ENCODE results near the gene C1QTNF8.
A peak's percentile ranks its signal among the peaks of the same experiment; 100 is the strongest.
"Not testable (repeated sequence)": the region's sequence is repeated elsewhere in the genome, so short reads cannot be mapped to it uniquely, and the experiment has no call there.

C1QTNF8 gene

DNA sequence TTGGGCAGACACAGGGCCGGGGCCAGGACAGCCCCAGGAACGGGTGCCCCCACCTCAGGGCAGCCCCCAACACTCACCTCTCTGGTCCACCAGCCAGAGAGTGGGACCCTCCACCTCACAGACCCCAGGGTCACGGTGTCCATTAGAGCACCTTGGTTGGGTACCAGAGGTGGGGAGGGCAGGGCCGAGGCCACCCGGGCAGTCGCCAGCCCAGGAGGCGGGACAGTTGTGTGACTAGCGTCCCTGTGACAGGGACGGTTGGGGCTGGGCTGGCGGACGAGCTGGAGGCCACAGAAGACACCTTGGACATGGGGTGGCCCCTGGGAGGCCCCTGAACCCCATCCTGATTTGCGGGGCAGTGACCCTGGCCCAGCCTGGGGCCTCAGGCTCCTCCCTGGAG is 11.7 kb upstream of the C1QTNF8 start:
- no peak for DNase-seq

DNA sequence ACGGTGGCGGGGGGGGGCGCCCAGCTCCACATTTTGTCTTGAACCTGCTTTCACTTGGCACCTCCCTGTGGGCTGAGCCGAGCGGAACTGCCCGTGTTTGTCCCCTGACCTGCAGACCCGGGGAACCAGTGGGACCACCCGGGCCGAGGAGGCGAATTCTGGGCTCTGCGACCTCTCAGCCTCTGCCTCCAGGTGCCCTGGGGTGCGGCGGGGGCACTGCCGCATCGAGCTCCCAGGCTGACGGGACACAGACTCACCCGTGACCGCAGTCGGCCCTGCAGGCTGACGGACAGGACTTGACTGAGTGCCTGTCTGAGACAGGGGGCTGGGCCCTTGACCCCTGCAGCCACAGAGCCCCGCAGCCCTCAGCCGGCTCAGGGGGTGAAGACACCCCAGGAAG is 11.1 kb upstream of the C1QTNF8 start:
- no peak for DNase-seq

DNA sequence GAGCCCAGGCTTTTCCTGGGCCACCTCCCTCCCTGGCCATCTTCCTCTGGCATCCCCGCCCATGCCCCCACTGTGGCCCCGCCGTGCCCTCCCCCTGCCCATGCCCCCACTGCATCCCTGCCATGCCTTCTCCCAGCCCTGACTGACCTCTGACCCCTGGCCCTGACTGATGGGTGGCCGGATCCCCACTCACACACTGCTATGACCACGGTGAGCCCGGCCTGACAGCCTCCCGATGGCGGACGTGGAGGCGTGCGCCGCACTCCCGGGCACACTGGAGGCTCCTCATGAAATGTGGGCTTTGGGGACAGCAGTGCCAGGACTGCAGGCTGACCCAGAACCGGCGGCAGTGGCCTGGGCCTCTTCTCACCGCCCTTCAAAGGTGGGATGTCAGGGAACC is 10.6 kb upstream of the C1QTNF8 start:
- DNase-seq: no peak

DNA sequence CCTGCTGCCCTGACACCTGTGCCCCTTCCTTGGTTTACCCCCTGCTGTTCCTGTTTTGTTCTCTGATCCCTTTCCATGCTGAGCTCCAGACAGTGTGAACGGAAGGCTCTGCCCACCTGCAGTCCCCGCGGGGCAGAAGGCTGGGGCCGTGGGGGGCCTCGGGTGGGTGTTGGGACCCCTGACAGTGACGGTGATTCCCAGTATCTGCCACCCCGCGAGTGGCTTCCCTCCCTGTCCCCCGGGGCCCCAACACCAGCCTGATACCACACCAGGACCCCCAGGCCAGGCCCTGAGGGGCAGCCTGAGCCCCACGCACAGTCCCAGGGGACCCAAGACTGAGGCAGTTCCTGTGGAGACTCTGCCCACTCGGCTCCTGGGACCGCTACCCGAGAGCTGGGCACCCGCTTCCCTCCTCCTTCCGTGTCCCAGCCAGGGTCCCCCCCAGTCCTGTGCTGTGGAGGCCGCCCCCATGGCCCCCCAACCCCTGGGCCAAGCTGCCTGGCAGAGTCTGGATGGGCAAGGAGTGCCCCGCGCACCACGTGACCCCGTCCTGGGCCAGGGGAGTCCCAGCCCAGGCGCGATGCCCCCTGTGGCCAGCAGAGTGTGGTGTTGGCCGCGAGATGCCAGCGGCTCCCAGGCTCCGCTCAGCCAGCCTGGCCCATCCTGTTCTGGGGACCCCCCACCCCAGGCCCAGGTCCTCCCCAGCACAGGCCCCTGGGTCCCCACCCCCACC is 10.0 kb upstream of the C1QTNF8 start:
- peak; percentile 83 for DNase-seq

DNA sequence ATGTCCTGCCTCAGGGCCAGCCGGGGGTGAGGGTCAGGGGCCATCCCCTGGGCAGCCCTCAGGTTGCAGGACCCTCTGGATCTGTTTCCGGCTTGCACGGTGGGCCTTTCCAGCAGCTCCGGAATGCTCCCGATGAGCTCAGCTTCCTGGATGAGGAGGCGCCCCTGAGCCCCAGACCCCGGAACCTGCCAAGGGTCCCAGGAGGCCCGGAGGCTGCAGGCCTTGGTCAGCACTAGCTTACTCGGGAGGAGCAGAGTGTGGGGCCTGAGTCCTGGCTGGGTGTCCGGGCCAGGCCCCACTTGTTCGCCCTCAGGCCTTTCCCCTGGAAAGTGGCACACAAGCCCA is 7.6 kb upstream of the C1QTNF8 start:
- no peak for DNase-seq

DNA sequence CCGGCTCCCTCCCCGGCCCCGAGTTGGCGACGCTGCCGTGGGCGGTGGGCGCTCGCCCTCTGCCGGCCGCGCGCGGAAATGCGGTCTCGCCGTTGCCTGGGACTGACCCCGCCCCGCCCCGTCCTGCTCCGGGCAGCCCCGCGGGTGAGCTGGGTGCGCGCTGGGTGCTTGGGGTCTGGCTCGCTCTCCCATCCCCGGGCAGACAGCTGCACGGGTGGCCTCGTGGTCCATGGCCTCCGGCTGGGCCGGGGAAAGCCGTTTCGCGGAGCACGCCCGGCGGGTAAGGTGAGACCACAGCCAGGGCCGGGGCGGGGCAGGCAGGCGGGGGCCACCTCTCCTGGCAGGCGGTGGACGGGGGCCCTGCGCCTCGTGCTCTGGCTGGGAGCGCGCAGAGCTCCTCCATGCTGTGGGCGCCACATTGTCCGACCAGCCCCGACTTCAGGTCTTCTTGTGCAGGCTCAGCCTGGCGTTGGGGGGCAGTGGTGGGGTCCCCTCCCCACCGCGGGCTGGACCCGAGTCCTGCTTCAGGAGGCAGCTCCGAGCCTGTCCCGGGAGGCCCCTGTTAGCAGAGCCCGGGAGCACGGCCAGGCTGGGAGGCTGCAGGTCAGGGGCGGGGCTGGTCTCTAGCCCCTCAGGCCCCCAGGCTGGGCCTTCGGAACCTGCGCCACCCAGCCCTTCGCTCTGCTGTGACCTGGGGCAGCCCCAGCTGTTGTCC is 7.0 kb upstream of the C1QTNF8 start:
- DNase-seq: peak; percentile 84

DNA sequence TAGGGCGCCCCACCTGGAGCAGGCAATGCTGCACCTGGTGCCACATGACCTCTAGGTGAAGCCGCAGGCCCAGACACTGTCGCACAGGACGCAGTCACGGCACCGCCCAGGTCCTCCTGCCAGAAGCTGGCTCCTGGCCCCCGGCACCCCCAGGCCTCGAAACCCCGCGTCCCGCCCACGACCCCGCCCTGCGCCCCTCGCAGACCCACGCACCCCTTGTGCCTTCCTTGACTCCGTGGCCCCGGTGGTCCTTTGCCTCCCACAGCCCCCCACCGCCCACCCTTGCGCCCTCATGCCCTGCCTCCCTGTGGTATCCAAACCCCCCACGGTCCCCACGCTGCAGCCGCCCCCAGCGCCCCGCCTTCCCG is 6.3 kb upstream of the C1QTNF8 start:
- no peak for DNase-seq

DNA sequence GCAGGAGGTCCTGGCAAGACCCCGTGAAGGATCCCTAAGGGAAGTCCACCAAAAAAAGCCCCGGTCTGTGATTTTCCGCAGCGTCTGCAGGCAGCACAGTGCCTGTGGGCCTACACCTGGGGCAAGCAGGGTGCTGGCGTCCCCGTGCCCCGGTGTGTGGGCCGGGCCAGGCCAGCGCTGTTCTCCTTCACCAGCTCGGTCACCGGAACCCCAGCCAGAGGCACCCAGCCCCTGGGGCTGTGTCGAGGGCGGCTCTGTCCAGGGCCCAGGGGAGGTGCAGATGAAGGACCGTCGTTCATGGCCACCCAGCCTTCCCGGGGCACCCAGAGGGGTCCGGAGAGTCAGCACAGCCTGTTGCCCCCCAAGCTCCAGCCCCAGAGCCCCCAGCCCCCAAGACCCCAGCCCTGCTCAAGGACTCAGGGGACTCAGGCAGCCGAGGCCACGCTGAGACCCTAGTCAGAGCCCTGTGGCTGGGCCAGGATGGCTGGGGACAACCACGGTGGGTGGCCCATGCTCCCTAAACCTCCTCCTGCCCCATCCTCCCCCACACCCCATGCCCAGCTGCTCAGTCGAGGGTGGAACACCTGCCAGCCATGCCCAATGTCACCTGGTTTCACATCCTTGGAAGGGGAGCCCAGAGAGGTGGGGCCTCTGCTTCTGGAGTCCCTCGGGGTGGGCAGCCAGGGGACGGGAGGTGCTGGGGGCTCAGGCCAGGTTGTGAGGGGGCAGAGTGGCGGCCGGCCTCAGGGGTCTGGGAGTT is 5.7 kb upstream of the C1QTNF8 start:
- no peak for DNase-seq

DNA sequence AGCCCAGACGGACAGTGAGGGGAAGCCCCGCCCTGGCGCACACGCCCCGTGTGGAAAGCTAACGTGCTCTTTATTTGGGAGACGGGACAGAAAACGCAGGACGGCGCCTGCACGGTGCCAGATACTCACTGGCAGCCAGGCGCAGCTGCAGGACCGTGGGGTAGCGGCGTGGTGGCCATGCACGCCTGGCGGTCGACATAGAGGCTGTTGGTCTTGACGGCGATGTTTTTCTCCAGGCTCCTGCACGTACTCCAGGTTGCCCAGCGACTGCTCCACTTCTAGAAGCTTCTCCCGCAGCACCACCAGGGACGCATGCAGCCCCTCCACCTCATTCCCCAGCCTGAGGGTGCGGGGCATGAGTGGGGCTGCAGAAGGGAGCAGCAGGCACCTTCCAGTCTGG is 5.1 kb upstream of the C1QTNF8 start:
- DNase-seq: no peak

DNA sequence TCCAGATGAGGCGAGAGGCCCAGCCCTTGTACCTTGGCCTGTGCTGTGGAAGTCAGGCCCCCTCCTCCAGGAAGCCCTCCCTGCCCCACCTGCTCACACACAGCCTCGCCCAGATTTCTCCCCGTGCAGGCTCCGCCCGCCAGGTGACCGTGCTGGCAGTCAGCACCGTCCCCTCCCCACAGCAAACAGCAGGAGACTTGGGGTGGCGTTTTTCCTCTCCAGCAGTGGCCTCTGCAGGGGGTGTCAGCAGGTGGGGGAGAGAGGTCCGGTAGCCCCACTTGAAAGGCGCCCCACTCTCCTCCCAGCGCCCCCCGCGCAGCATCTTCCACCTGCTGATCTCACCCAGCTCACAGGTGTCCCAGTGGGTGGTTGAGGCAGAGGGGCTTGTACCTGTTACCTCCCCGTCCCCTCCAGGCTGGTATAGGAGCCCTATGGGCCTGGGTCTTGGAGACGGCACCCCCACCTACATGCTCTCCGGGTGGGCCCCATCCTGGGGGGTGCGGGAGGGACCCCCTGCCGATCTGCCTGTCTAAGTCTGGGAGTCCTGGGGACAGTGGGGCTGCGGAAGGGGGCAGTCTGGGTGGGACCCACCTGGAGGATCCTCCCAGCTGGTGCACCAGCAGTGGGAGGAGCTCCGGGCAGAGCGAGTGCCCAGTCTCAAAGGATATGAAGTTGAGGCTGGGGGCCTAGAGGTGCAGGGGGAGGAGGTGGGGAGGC is 4.2 kb upstream of the C1QTNF8 start:
- no peak for DNase-seq

DNA sequence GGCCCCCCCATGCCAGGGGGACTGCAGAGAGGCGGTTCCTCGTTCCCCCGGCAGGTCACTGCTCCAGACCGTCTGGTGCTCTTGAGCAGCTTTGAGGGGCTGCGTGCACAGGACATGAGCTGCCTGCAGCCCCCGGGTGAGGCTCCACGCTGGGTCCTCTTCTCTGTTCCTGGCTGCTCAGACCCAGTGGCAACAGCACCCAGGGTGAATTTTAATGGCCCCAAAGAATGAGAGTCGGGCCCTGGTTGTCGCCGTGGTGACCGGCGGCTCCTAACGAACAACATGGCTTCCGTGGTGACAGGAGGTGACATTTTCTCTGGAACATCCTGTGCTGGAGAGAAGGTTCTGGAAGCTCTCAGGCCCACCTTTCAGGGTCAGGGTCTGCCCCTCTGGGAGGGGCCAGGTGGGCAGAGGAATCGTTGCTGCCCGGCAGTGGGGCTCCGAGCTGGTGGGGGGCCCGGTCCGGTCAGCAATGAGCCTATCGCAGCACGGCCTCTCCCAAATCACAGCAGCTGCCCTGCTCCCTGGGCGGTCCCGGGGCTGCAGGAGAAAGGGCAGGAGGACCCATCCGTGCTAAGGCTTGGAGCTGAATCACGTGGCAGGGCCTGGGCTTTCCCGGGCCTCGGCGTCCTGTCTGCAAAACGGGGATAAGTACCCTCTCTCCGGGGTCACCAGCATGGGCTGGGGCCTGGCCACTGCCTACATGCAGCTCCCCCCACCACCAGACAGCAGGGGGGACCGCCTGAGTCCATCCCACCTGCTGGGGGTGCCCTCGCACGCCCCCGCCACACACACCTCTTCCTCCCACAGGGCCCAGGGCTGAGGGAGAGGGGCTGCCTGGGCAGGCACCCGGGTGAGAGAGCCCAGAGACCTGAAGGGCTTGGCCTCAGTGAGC is 3.4 kb upstream of the C1QTNF8 start:
- DNase-seq: no peak

DNA sequence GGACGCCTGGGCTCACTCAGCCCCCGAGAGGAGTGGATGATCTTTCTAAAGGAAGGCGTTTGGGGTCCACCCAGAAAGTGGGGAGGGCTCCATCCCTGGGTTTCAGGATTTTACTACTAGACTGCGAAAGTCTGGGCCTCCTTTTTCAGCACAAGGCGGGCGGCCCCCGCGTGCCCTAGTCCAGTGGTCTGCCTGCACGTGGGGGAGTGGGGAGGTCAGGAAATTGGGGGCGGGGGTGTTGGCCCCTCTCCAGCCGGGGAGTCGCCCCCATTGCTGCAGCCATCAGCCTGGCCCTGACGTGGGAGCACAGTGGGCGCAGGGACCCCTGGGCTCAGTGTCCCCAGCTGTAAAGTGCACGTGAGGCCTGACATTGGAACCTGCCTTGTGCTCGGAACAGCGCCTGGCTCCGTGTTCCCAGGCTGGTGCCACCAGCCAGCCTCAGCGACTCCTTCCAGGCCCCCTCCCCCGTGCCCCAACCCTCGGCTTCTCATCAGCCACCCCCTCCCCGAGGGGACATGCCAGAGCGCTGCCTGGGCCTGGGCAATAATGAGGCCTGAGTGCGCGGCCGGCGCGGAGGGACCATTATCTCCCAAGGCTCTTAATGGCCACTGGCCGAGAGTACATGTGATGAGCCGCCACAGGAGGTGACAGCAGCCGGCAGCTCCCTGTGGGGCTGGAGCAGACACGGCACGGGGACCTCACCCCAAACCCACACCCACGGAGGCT is 2.4 kb upstream of the C1QTNF8 start:
- DNase-seq: no peak

DNA sequence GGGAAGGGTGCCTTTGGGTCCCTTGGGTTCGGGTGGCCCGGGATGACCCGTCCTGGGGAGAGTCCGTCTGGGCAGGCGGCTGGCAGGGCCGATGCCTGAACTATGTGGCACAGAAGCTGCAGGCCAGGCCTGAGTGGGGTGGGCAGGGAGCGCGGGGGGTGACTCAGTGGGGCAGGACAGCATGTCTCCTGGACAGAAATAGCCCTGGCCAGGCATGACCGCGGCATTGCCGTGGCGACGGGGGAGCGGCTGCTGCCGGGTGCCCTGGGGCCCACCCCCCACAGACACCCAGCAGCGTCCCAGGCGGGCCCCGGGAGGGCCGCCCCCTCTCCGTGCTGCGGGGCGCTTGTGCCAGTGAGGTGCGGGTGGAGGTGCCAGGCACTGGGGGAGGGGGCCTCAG is 1.8 kb upstream of the C1QTNF8 start:
- no peak for DNase-seq

DNA sequence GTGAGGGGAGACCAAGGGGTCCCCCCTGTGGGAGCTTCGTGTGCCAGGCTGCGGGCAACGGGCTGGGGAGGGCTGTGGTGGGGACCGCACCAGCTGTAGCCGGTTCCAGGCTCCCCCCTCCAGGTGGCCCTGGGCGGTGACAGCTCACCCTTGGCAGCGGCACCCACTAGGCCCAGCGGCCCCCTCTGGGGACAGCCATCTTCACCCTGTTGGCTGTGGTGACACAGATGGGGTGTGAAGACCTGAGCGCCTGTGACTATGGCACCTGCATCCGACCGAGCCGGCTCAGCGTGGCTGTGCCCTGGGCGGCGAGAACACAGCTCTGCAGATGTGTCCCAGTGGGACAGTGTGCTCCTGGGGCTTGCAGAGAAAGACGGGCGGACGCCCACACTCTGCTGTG is 1.1 kb upstream of the C1QTNF8 start:
- DNase-seq: no peak

DNA sequence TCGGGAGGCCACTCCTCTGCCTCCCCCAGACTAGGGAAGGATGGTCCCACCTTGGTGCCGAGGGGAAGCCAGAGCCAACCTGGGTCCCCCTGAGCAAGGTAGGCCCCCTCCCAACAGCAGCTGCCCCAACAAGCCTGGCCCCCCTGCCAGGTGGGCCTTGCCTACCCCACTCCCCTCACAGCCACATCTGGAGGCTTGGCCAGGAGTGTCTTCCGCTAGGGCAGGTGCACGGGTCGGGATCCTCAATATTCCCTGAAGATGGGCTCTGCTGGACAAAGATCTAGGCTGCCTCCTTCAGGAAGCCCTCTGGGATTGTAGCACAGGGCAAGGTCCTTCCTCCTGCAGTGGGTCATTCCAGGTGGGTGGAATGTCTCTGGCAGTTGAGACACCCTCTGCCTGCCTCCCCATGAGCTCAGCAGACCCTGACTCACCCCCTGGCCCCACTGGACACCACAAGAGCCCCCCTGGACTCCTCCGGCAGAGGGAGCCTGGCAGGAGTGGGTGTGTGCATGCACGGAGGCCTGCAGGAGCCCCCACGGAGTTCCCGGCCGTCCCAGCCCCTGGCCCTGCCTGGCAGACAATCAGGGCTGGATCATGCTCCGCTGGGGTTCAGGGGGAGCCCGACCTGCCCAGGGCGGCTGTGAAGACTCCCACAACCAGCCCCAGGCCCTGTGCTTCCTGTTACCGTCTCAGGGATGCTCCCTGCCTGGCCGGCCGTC is 435 bp downstream of the C1QTNF8 start:
- DNase-seq: no peak

DNA sequence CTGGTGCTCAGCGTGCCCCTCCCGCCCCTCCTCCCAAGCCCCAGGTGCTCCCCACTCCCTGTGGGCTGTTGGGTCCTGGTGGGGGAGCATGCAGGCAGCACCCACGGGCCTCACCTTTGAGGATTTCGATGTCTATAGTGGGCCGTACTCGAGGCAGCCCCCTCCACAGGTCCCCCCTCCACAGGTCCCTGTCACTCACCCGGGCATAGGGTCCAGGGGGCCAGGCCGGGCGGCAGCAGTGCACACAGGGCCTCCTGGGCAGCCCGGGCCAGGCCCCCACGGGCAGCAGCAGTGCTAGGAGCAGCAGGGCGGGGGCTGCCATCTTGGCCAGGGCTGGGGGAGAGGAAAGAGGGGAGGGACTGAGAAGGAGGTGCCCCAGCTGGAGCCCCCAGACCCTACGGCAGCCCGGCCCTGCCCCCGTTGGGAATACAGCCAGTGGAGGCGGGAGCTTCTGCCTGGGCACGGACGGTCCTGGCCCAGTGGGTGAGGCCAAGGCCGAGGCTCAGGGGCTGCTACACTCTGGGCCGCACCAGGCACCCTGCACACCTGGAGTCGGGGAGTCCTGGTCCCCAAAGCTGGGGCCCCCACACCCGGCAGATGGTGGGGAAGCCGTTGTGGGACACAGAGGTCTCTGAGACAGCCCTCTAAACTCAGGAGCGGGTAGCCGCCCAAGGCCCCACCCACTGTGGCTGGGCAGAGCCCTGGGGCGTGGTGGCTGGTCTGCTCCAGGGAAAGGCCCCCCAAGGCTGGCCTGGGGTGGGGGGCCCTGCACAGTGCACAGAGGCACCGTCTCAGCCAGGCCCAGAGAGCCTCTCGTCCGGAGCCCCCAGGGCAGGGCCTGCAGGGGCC is 1.2 kb downstream of the C1QTNF8 start:
- no peak for DNase-seq

DNA sequence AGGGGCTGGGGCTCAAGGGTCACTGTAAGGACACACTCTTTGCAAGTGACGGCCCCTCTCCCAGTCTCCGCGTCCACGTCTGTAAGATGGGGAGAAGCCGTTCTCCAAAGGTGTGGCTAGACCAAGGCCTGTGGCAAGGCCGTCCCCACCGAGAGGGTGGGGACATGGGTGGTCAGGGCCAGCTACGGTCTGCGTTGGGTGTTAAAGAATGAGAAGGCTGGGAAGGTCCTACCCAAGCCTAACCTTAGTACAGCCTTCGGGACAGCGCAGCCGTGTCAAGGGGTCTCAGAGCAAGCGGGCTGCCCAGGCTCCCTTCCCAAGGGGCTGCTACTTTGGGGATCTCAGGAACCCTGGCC is 1.9 kb downstream of the C1QTNF8 start:
- DNase-seq: no peak

DNA sequence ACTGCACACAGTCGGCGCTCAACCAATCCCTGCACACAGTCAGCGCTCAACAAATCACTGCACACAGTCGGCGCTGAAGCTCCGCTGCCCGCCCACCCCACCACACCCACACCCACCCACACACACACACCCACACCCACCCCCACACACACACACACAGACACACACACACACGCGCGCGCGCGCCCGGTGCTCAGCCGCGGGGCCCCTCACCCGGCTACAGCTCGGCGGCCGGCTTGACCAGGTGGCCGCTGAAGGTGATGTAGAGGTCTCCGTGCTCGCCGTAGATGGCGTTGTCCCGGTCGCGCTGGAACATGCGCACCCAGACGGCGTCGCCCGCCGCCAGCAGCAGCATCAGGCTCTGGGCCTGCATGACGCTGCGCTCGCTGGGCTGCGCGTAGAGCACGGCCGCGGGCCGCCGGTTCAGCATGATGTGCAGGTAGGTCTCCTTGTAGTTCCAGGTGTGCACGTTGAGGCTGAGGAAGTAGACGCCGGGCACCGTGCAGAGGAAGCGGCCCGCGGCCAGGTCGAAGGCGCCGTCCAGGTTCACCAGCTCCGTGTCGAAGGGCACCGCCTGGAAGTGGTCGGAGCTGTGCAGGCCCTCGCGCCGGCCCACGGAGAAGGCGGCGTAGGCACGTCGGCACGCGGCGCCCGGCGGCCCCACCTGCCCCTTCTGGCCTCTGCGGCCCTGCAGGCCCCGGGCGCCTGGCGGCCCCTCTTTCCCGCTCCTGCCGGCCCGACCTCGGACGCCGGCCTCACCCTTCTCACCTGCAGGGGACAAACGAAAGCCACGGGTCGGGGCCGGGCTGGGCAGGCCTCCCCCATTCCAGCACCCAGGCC is 2.5 kb downstream of the C1QTNF8 start:
- no peak for DNase-seq

DNA sequence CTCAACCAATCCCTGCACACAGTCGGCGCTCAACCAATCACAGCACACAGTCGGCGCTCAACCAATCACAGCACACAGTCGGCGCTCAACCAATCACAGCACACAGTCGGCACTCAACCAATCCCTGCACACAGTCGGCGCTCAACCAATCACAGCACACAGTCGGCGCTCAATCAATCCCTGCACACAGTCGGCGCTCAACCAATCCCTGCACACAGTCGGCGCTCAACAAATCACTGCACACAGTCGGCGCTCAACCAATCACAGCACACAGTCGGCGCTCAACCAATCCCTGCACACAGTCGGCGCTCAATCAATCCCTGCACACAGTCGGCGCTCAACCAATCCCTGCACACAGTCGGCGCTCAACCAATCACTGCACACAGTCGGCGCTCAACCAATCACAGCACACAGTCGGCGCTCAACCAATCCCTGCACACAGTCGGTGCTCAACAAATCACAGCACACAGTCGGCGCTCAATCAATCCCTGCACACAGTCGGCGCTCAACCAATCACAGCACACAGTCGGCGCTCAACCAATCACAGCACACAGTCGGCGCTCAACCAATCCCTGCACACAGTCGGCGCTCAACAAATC is 3.3 kb downstream of the C1QTNF8 start:
- DNase-seq: not testable (repeated sequence)

All from right forelimb (tissue), 1 donor.